ENCODE results near the gene CUX1.

The CUX1 gene

DNA sequence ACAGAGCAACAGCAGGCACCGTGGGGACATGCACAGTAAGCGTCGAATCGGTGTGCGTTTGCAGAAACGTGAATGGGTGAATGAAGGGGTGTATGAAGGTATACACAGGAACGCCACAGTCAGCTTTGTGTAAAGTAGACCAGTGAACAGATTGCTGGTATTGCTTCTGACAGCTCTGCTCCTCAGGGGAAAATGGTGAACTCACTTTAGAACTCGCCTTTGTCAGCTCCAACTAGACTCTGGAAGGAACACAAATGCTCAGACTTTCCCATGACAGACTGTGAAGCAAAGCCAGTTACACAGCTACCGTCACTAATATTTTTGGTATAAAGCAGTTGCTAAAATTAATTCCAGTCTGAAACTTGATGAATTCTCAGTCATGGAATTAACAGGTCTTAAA lies 78.9 kb downstream of the CUX1 start:
- TF ChIP-seq REST (IDR thresholded peaks at IDR 0.05; ENCODE audit: insufficient replicate concordance, low read depth) = no peak
- no peak for TF ChIP-seq CTCF (IDR thresholded peaks at IDR 0.05; ENCODE audit: insufficient read depth, low read length)
- TF ChIP-seq SPI1 (IDR thresholded peaks at IDR 0.05; ENCODE audit: borderline replicate concordance, low read depth) = no peak
- TF ChIP-seq POLR2AphosphoS5 (IDR thresholded peaks at IDR 0.05; ENCODE audit: low read depth) = no peak
- TF ChIP-seq GABPA (IDR thresholded peaks at IDR 0.05; ENCODE audit: low read depth) = no peak
- no peak for DNase-seq (ENCODE audit: low read depth in 1 of 2, low spot score in 1 of 2)
- Histone ChIP-seq H3K27me3 (ENCODE audit: insufficient read depth, poor library complexity, severe bottlenecking) (no peaks in the 10 kb centered on the region), H3K4me3 (replicated peaks; ENCODE audit: insufficient read depth, low read length) (no peak overlapping the region), H3K27ac (replicated peaks) (no peak overlapping the region)

DNA sequence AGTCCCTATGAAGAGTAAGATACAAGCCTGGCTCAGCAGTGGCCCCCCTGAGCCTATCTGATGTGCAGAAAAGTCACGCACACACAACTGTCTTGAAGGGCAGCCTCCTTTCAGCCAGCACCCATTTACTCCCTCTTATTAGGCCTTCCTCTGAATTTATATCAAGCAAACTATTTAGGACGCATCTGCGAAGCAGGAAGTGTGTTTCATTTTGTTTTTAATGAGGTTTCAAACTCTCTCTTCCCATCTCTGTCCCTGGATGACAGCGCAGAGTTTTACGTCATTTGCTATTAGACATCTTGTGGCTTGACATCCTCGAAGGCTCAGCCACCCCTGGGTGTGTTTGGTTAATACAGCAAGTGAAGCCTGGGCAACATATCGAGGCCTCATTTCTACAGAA lies 79.5 kb downstream of the CUX1 start:
- Histone ChIP-seq H3K4me3 (replicated peaks; ENCODE audit: insufficient read depth, low read length) (no peak overlapping the region), H3K27me3 (ENCODE audit: insufficient read depth, poor library complexity, severe bottlenecking) (no peaks in the 10 kb centered on the region), H3K27ac (replicated peaks) (no peak overlapping the region)
- DNase-seq (ENCODE audit: low read depth in 1 of 2, low spot score in 1 of 2) = no peak
- TF ChIP-seq REST (IDR thresholded peaks at IDR 0.05; ENCODE audit: insufficient replicate concordance, low read depth) (no peak), GABPA (IDR thresholded peaks at IDR 0.05; ENCODE audit: low read depth) (no peak), SPI1 (IDR thresholded peaks at IDR 0.05; ENCODE audit: borderline replicate concordance, low read depth) (no peak), CTCF (IDR thresholded peaks at IDR 0.05; ENCODE audit: insufficient read depth, low read length) (no peak), POLR2AphosphoS5 (IDR thresholded peaks at IDR 0.05; ENCODE audit: low read depth) (no peak)

- DNase-seq (ENCODE audit: low read depth in 1 of 2, low spot score in 1 of 2) = no peak
- Histone ChIP-seq H3K4me3 (replicated peaks; ENCODE audit: insufficient read depth, low read length) (no peak overlapping the region), H3K27ac (replicated peaks) (no peak overlapping the region), H3K27me3 (ENCODE audit: insufficient read depth, poor library complexity, severe bottlenecking) (no peaks in the 10 kb centered on the region)
- TF ChIP-seq CTCF (IDR thresholded peaks at IDR 0.05; ENCODE audit: insufficient read depth, low read length) (no peak), POLR2AphosphoS5 (IDR thresholded peaks at IDR 0.05; ENCODE audit: low read depth) (no peak), SPI1 (IDR thresholded peaks at IDR 0.05; ENCODE audit: borderline replicate concordance, low read depth) (no peak), GABPA (IDR thresholded peaks at IDR 0.05; ENCODE audit: low read depth) (no peak), REST (IDR thresholded peaks at IDR 0.05; ENCODE audit: insufficient replicate concordance, low read depth) (no peak)
Observed at GRCh38 chr7:101898106-101898505, 80.7 kb downstream of the CUX1 start.

Measured in HL-60 (cell line).